SK-N-SH (cell line): ENCODE results near the gene MYPN. TPM values are rescaled to one million over a fixed set of nuclear protein-coding genes. Genes with fewer than 3 reads are reported as not detected.

ENCODE experiments used
- CTCF ChIA-PET: fragments of 300-600, 350-600 bp; formaldehyde crosslinking; extraction: SDS; loops from one replicate; lab custom pipeline; 2021; lab: Yijun Ruan, JAX
- POLR2A ChIA-PET: fragments of 350-600 bp; sonication (Branson Sonifier 250); formaldehyde crosslinking; extraction: SDS; loops from one replicate; lab custom pipeline; 2020; ENCODE audit warnings: antibody characterized with exemption, inconsistent platforms; lab: Yijun Ruan, JAX
- DNase-seq: peaks from one replicate; pipeline ENCODE4 v3.0.0; 2012
- H2AFZ ChIP-seq: fragments of 200-600 bp; sonication (generic); 2 replicates; pipeline ENCODE4 v1.8.1; 2016; ENCODE audit warnings: antibody characterized with exemption, mild to moderate bottlenecking, low read depth
- H3F3A ChIP-seq: fragments of 200-600 bp; sonication (generic); replicated peaks from 2 replicates; pipeline ENCODE3; 2016; ENCODE audit warnings: antibody characterized with exemption, mild to moderate bottlenecking; ENCODE audit not compliant: insufficient read depth
- H3K27ac ChIP-seq, 2 experiments: fragments of 200-500 bp in 1 of 2; fragments of 200-600 bp in 1 of 2; sonication (Bioruptor generic) in 1 of 2; sonication (generic), shearing (Covaris generic) in 1 of 2; 2 replicates each; pipeline versions ENCODE4 v1.5.1 to v1.6.1; 2014 to 2016; ENCODE audit warnings: low read depth in 2 of 2, inconsistent platforms in 1 of 2, low read length in 1 of 2, mild to moderate bottlenecking in 1 of 2, mixed read lengths in 1 of 2
- H3K27me3 ChIP-seq: fragments of 200-600 bp; sonication (generic), shearing (Covaris generic); 2 replicates; pipeline ENCODE4 v1.6.1; 2016; ENCODE audit warnings: mixed run types; ENCODE audit not compliant: insufficient read depth
- H3K36me3 ChIP-seq, 2 experiments: fragments of 200-500 bp in 1 of 2; fragments of 200-600 bp in 1 of 2; sonication (Bioruptor generic) in 1 of 2; sonication (generic) in 1 of 2; replicated peaks in 1 of 2; 2 replicates each; pipeline versions ENCODE3 to v1.5.1; 2014 to 2016; ENCODE audit warnings: low read length in 1 of 2, mild to moderate bottlenecking in 1 of 2; ENCODE audit not compliant: insufficient read depth in 2 of 2, control insufficient read depth in 1 of 2
- H3K4me1 ChIP-seq, 2 experiments: fragments of 200-500 bp in 1 of 2; fragments of 200-600 bp in 1 of 2; sonication (Bioruptor generic) in 1 of 2; sonication (generic), shearing (Covaris generic) in 1 of 2; 2 replicates each; pipeline versions ENCODE4 v1.5.1 to v1.6.1; 2014 to 2016; ENCODE audit warnings: low read depth in 1 of 2, low read length in 1 of 2, mixed run types in 1 of 2; ENCODE audit not compliant: insufficient read depth in 2 of 2, control insufficient read depth in 1 of 2
- H3K4me2 ChIP-seq: fragments of 200-600 bp; sonication (generic), shearing (Covaris generic); 2 replicates; pipeline ENCODE4 v1.6.1; 2017; ENCODE audit warnings: mixed run types
- H3K4me3 ChIP-seq, 2 experiments: fragments of 200-500 bp in 1 of 2; fragments of 200-600 bp in 1 of 2; sonication (Bioruptor generic) in 1 of 2; sonication (generic), shearing (Covaris generic) in 1 of 2; 2 replicates each; pipeline versions ENCODE4 v1.5.1 to v1.8.1; 2014 to 2016; ENCODE audit warnings: low read depth in 2 of 2, inconsistent platforms in 1 of 2, low read length in 1 of 2, mild to moderate bottlenecking in 1 of 2, mixed read lengths in 1 of 2, moderate library complexity in 1 of 2
- H3K79me2 ChIP-seq: fragments of 200-600 bp; sonication (generic); 2 replicates; pipeline ENCODE4 v1.8.1; 2017; ENCODE audit warnings: mild to moderate bottlenecking; ENCODE audit not compliant: insufficient read depth
- H3K9ac ChIP-seq: fragments of 200-600 bp; sonication (generic); 2 replicates; pipeline ENCODE4 v1.6.1; 2017; ENCODE audit warnings: mixed run types
- H3K9me2 ChIP-seq: fragments of 200-600 bp; sonication (generic); 2 replicates; pipeline ENCODE4 v1.6.1; 2017; ENCODE audit warnings: mixed run types
- H3K9me3 ChIP-seq: fragments of 200-600 bp; sonication (generic); 2 replicates; pipeline ENCODE4 v1.6.1; 2017; ENCODE audit warnings: mixed run types, mild to moderate bottlenecking, moderate library complexity
- H4K20me1 ChIP-seq: fragments of 200-600 bp; sonication (generic); 2 replicates; pipeline ENCODE4 v1.6.1; 2017; ENCODE audit warnings: mild to moderate bottlenecking, mixed run types; ENCODE audit not compliant: insufficient read depth
- CHD2 ChIP-seq: fragments of 150-350 bp; IDR thresholded peaks from 2 replicates; pipeline ENCODE4 v1.6.1; 2018; ENCODE audit warnings: low read length; ENCODE audit not compliant: partially characterized antibody
- ELF1 ChIP-seq: IDR thresholded peaks from 2 replicates; pipeline ENCODE4 v1.4.0; 2012
- EP300 ChIP-seq, 2 experiments: IDR thresholded peaks; 2 replicates each; pipeline versions ENCODE4 v1.4.0 to v1.6.1; 2012; ENCODE audit warnings: borderline replicate concordance in 1 of 2, low read depth in 1 of 2, low read length in 1 of 2
- EZH2phosphoT487 ChIP-seq: fragments of 200-600 bp; sonication (generic); IDR thresholded peaks from 2 replicates; pipeline ENCODE4 v1.6.1; 2017; ENCODE audit warnings: low read depth, mixed run types, mild to moderate bottlenecking, antibody characterized with exemption, moderate library complexity, borderline replicate concordance
- FOSL2 ChIP-seq: IDR thresholded peaks from 2 replicates; pipeline ENCODE4 v1.4.0; 2012; ENCODE audit warnings: low read depth, mild to moderate bottlenecking, moderate library complexity, borderline replicate concordance
- FOXM1 ChIP-seq: IDR thresholded peaks from 2 replicates; pipeline ENCODE4 v1.4.0; 2012; ENCODE audit warnings: low read depth, mild to moderate bottlenecking
- GABPA ChIP-seq: IDR thresholded peaks from 2 replicates; pipeline ENCODE4 v1.4.0; 2012; ENCODE audit warnings: low read depth, mild to moderate bottlenecking
- GATA2 ChIP-seq: sonication (generic); formaldehyde crosslinking; IDR thresholded peaks from 2 replicates; pipeline ENCODE4 v1.5.0; 2020; ENCODE audit warnings: mild to moderate bottlenecking, missing genetic modification reagents
- IRF3 ChIP-seq: fragments of 150-350 bp; IDR thresholded peaks from 2 replicates; pipeline ENCODE4 v1.6.1; 2016; ENCODE audit warnings: mild to moderate bottlenecking, low read depth, low read length
- JUND ChIP-seq: IDR thresholded peaks from 2 replicates; pipeline ENCODE4 v1.4.0; 2012
- MEF2A ChIP-seq: IDR thresholded peaks from 2 replicates; pipeline ENCODE4 v1.4.0; 2012; ENCODE audit warnings: low read depth, borderline replicate concordance
- NRF1 ChIP-seq: IDR thresholded peaks from 2 replicates; pipeline ENCODE4 v1.6.1; 2012; ENCODE audit warnings: low read depth, mild to moderate bottlenecking, low read length
- POLR2AphosphoS5 ChIP-seq: IDR thresholded peaks from 2 replicates; pipeline ENCODE4 v1.6.1; 2012; ENCODE audit warnings: low read depth, low read length
- RCOR1 ChIP-seq: fragments of 150-350 bp; IDR thresholded peaks from 2 replicates; pipeline ENCODE4 v1.6.1; 2017; ENCODE audit warnings: antibody characterized with exemption, low read length
- RXRA ChIP-seq: IDR thresholded peaks from 2 replicates; pipeline ENCODE4 v1.4.0; 2012; ENCODE audit warnings: low read depth, mild to moderate bottlenecking, borderline replicate concordance
- SIN3A ChIP-seq: IDR thresholded peaks from 2 replicates; pipeline ENCODE4 v1.6.1; 2012; ENCODE audit warnings: low read depth, mild to moderate bottlenecking, low read length, moderate library complexity, borderline replicate concordance
- SMC3 ChIP-seq: IDR thresholded peaks from 2 replicates; pipeline ENCODE4 v1.6.1; 2012; ENCODE audit warnings: low read depth, low read length, improper control_type of control experiment
- TAF1 ChIP-seq: IDR thresholded peaks from 2 replicates; pipeline ENCODE4 v1.6.1; 2012; ENCODE audit warnings: low read depth, mild to moderate bottlenecking, low read length, moderate library complexity, borderline replicate concordance
- TEAD4 ChIP-seq: IDR thresholded peaks from 2 replicates; pipeline ENCODE4 v1.4.0; 2012; ENCODE audit warnings: mild to moderate bottlenecking, borderline replicate concordance; ENCODE audit not compliant: insufficient read depth
- USF1 ChIP-seq: IDR thresholded peaks from 2 replicates; pipeline ENCODE4 v1.4.0; 2012; ENCODE audit warnings: low read depth, borderline replicate concordance
- YY1 ChIP-seq: IDR thresholded peaks from 2 replicates; pipeline ENCODE4 v1.4.0; 2012; ENCODE audit warnings: low read depth, mild to moderate bottlenecking
- WGBS: methylation state at CpG from one replicate; pipeline ENCODE4 v1.1.6; 2017; ENCODE audit warnings: low lambda C conversion rate; 5-methylcytosine and 5-hydroxymethylcytosine counted together
- polyA plus RNA-seq, 3 experiments: library from polyadenylated mRNA; depleted of rRNA; stranded (reverse); fragments of >200 nt; gene quantifications; 2 replicates each; pipeline ENCODE4 v1.2.3, GENCODE V29; 2012
- TF ChIP-seq, protein P1 (sequence below): IDR thresholded peaks from 2 replicates; pipeline ENCODE4; 2012
- TF ChIP-seq, protein P2 (sequence below): fragments of 200-600 bp; sonication (generic); IDR thresholded peaks from 2 replicates; pipeline ENCODE4 v1.6.1; 2017; ENCODE audit warnings: antibody characterized with exemption, mild to moderate bottlenecking, moderate library complexity
- TF ChIP-seq, protein P3 (sequence below): IDR thresholded peaks from 2 replicates; pipeline ENCODE4 v1.6.1; 2012; ENCODE audit warnings: mild to moderate bottlenecking, low read depth, low read length, moderate library complexity
- TF ChIP-seq, protein P4 (sequence below): fragments of 150-350 bp; IDR thresholded peaks from 2 replicates; pipeline ENCODE4 v1.6.1; 2017; ENCODE audit warnings: antibody characterized with exemption, low read length, low read depth, borderline replicate concordance

MYPN gene
- polyA plus RNA-seq, 1 of the 3 experiments (the other 2 are of a cell fraction): 0.43 TPM

DNA sequence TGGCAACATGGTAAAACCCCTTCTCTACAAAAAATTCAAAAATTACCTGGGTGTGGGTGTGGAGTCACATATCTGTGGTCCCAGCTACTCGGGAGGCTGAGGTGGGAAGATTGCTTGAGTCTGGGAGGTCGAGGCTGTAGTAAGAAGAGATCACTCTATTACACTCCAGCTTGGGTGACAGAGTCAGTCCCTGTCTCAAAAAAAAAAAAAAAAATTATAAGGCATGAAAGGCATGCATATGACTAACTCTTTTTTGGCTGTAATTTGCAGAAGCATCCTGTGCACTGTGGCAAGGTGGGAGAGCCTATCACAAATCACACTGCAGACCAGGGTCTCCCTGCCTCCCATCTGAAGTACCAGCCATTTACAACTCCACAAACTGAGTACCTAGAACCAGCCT is 14.1 kb upstream of the MYPN start:
- H3K4me3 ChIP-seq: peak overlapping the region in 1 of 2 experiments; percentile 20; a peak in 1 of 4 replicates
- TF ChIP-seq FOXM1 (no peak), SMC3 (no peak), ELF1 (no peak), RCOR1 (no peak), TAF1 (no peak), USF1 (no peak), NRF1 (no peak), EP300 (IDR thresholded peaks at IDR 0.05; ENCODE audit: borderline replicate concordance in 1 of 2, low read depth in 1 of 2, low read length in 1 of 2) (peak in 1 of 2 experiments; percentile 81; a peak in 1 of 4 replicates), SIN3A (no peak), FOSL2 (peak; percentile 74; the same call in 1 of the 2 replicates), TEAD4 (no peak), GATA2 (CRISPR knock-in tag) (no peak), JUND (peak; percentile 84), MEF2A (no peak), RXRA (peak; percentile 32; the same call in 1 of the 2 replicates), EZH2phosphoT487 (no peak), YY1 (no peak), IRF3 (no peak), POLR2AphosphoS5 (no peak), CHD2 (no peak), GABPA (no peak)
- TF ChIP-seq, protein P1, sequence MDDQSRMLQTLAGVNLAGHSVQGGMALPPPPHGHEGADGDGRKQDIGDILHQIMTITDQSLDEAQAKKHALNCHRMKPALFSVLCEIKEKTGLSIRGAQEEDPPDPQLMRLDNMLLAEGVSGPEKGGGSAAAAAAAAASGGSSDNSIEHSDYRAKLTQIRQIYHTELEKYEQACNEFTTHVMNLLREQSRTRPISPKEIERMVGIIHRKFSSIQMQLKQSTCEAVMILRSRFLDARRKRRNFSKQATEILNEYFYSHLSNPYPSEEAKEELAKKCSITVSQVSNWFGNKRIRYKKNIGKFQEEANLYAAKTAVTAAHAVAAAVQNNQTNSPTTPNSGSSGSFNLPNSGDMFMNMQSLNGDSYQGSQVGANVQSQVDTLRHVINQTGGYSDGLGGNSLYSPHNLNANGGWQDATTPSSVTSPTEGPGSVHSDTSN: peak; percentile 71
- TF ChIP-seq, protein P2, sequence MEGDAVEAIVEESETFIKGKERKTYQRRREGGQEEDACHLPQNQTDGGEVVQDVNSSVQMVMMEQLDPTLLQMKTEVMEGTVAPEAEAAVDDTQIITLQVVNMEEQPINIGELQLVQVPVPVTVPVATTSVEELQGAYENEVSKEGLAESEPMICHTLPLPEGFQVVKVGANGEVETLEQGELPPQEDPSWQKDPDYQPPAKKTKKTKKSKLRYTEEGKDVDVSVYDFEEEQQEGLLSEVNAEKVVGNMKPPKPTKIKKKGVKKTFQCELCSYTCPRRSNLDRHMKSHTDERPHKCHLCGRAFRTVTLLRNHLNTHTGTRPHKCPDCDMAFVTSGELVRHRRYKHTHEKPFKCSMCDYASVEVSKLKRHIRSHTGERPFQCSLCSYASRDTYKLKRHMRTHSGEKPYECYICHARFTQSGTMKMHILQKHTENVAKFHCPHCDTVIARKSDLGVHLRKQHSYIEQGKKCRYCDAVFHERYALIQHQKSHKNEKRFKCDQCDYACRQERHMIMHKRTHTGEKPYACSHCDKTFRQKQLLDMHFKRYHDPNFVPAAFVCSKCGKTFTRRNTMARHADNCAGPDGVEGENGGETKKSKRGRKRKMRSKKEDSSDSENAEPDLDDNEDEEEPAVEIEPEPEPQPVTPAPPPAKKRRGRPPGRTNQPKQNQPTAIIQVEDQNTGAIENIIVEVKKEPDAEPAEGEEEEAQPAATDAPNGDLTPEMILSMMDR: no peak
- TF ChIP-seq, protein P3, sequence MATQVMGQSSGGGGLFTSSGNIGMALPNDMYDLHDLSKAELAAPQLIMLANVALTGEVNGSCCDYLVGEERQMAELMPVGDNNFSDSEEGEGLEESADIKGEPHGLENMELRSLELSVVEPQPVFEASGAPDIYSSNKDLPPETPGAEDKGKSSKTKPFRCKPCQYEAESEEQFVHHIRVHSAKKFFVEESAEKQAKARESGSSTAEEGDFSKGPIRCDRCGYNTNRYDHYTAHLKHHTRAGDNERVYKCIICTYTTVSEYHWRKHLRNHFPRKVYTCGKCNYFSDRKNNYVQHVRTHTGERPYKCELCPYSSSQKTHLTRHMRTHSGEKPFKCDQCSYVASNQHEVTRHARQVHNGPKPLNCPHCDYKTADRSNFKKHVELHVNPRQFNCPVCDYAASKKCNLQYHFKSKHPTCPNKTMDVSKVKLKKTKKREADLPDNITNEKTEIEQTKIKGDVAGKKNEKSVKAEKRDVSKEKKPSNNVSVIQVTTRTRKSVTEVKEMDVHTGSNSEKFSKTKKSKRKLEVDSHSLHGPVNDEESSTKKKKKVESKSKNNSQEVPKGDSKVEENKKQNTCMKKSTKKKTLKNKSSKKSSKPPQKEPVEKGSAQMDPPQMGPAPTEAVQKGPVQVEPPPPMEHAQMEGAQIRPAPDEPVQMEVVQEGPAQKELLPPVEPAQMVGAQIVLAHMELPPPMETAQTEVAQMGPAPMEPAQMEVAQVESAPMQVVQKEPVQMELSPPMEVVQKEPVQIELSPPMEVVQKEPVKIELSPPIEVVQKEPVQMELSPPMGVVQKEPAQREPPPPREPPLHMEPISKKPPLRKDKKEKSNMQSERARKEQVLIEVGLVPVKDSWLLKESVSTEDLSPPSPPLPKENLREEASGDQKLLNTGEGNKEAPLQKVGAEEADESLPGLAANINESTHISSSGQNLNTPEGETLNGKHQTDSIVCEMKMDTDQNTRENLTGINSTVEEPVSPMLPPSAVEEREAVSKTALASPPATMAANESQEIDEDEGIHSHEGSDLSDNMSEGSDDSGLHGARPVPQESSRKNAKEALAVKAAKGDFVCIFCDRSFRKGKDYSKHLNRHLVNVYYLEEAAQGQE: no peak
- TF ChIP-seq, protein P4, sequence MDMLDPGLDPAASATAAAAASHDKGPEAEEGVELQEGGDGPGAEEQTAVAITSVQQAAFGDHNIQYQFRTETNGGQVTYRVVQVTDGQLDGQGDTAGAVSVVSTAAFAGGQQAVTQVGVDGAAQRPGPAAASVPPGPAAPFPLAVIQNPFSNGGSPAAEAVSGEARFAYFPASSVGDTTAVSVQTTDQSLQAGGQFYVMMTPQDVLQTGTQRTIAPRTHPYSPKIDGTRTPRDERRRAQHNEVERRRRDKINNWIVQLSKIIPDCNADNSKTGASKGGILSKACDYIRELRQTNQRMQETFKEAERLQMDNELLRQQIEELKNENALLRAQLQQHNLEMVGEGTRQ: no peak

More for the DNA sequence above, 14.1 kb upstream of the MYPN start:
- Histone ChIP-seq H3K27ac (peak overlapping the region in 1 of 2 experiments; percentile 88; a peak in 2 of 4 replicates), H3K9me3 (no peaks in the 10 kb centered on the region), H3F3A (peaks cover 47% of the 10 kb centered on the region), H3K79me2 (peaks cover 8% of the 10 kb centered on the region; the same call in 1 of the 2 replicates), H3K4me1 (peaks cover 1 to 48% of the 10 kb centered on the region in 2 experiments; a peak in 3 of 4 replicates), H3K4me2 (peak overlapping the region; percentile 47; the same call in 1 of the 2 replicates), H3K27me3 (no peaks in the 10 kb centered on the region), H2AFZ (no peak overlapping the region), H4K20me1 (no peaks in the 10 kb centered on the region), H3K9ac (peak overlapping the region; percentile 50), H3K36me3 (no peaks in the 10 kb centered on the region), H3K9me2 (no peaks in the 10 kb centered on the region)
- CTCF ChIA-PET: interaction anchor here (0.6 kb wide), 1 partner anchor 60 kb away, joined by 3 read pairs; no protein-coding TSS in a partner anchor
- POLR2A ChIA-PET: no interaction called here
- WGBS: 7% methylated on average over 2 of the region's 2 CpGs
- DNase-seq: no peak
